Stomach (tissue), 4 donors: Measurements from ENCODE around the gene PIR.

ENCODE experiments used
- CTCF ChIP-seq, 7 experiments: fragments of 450-650 bp in 4 of 7; fragments of 200-600 bp in 3 of 7; sonication (generic) in 3 of 7; IDR thresholded peaks; one replicate each; pipeline ENCODE4 v1.5.1; 2016 to 2019; ENCODE audit warnings: antibody characterized with exemption in 7 of 7, control low read depth in 2 of 7, mild to moderate bottlenecking in 1 of 7
- EP300 ChIP-seq: sonication (generic); formaldehyde crosslinking; IDR thresholded peaks from one replicate; pipeline ENCODE4 v1.6.1; 2017; ENCODE audit warnings: antibody characterized with exemption
- POLR2A ChIP-seq, 4 donors: fragments of 450-650 bp; IDR thresholded peaks; one replicate each; pipeline ENCODE4 v1.6.1; 2016; ENCODE audit warnings: antibody characterized with exemption in 4 of 4, control low read depth in 2 of 4, mild to moderate bottlenecking in 1 of 4, moderate library complexity in 1 of 4

GRCh38 chrX:15469613-15470012 lies 23.5 kb downstream of the PIR start:
- no peak for TF ChIP-seq CTCF (IDR thresholded peaks at IDR 0.05)
- TF ChIP-seq EP300: no peak
- TF ChIP-seq POLR2A (IDR thresholded peaks at IDR 0.05): no peak
